ENCODE measurements around the gene SLC12A7.
A peak's percentile ranks its signal among the peaks of the same experiment; 100 is the strongest.
"Not testable (repeated sequence)": the region's sequence is repeated elsewhere in the genome, so short reads cannot be mapped to it uniquely, and the experiment has no call there.

SLC12A7 gene

GRCh38 chr5:1140171-1140817 lies 28.4 kb upstream of the SLC12A7 start:
- DNase-seq, result peak; percentile 79 to 88

- no peak for DNase-seq
Observed at GRCh38 chr5:1139331-1140170, 27.7 kb upstream of the SLC12A7 start.

GRCh38 chr5:1138445-1139245 lies 26.8 kb upstream of the SLC12A7 start:
- no peak for DNase-seq

- no peak for DNase-seq
Observed at GRCh38 chr5:1137567-1138444, 25.9 kb upstream of the SLC12A7 start.

- no peak for DNase-seq
Observed at GRCh38 chr5:1136814-1137213, 25.0 kb upstream of the SLC12A7 start.

GRCh38 chr5:1135696-1136525 lies 24.0 kb upstream of the SLC12A7 start:
- no peak for DNase-seq

GRCh38 chr5:1134478-1134877 lies 22.6 kb upstream of the SLC12A7 start:
- no peak for DNase-seq

- no peak for DNase-seq
Observed at GRCh38 chr5:1133510-1134201, 21.8 kb upstream of the SLC12A7 start.

- no peak for DNase-seq
Observed at GRCh38 chr5:1133108-1133507, 21.2 kb upstream of the SLC12A7 start.

- no peak for DNase-seq
Observed at GRCh38 chr5:1132570-1132969, 20.7 kb upstream of the SLC12A7 start.

- no peak for DNase-seq
Observed at GRCh38 chr5:1131726-1132125, 19.9 kb upstream of the SLC12A7 start.

- DNase-seq, result no peak
Observed at GRCh38 chr5:1131191-1131621, 19.3 kb upstream of the SLC12A7 start.

- DNase-seq, result no peak
Observed at GRCh38 chr5:1130218-1130946, 18.5 kb upstream of the SLC12A7 start.

GRCh38 chr5:1129711-1130055 lies 17.8 kb upstream of the SLC12A7 start:
- DNase-seq, result no peak

- DNase-seq, result no peak
Observed at GRCh38 chr5:1128977-1129710, 17.3 kb upstream of the SLC12A7 start.

- DNase-seq, result no peak
Observed at GRCh38 chr5:1127959-1128785, 16.3 kb upstream of the SLC12A7 start.

GRCh38 chr5:1125695-1126094 lies 13.8 kb upstream of the SLC12A7 start:
- DNase-seq, result not testable (repeated sequence)

GRCh38 chr5:1125030-1125357 lies 13.1 kb upstream of the SLC12A7 start:
- DNase-seq, result no peak

Measured in activated CD4-positive, alpha-beta T cell treated with anti-CD3 and anti-CD28 coated beads for 4 hours (primary cell).